H1 (cell line): ENCODE data around the gene PATL2.

Source experiments
- CHD2 ChIP-seq: IDR thresholded peaks from 2 replicates; pipeline ENCODE4 v1.6.1; 2012; ENCODE audit warnings: low read length, improper control_type of control experiment
- CTCF ChIP-seq, 3 experiments: IDR thresholded peaks; 1 replicate in 2 of 3; 2 replicates in 1 of 3; pipeline versions ENCODE4 v1.5.1 to v1.6.1; 2011; ENCODE audit warnings: low read length in 3 of 3, mild to moderate bottlenecking in 3 of 3, inconsistent platforms in 2 of 3, low read depth in 1 of 3, moderate library complexity in 1 of 3; ENCODE audit not compliant: insufficient read depth in 1 of 3; ENCODE audit errors: control extremely low read depth in 1 of 3
- POLR2A ChIP-seq, 2 experiments: IDR thresholded peaks; 1 replicate in 1 of 2; 2 replicates in 1 of 2; pipeline ENCODE4 v1.6.1; 2011; ENCODE audit warnings: low read depth in 2 of 2, low read length in 2 of 2, mild to moderate bottlenecking in 2 of 2; ENCODE audit errors: control extremely low read depth in 1 of 2
- POLR2AphosphoS5 ChIP-seq: IDR thresholded peaks from 2 replicates; pipeline ENCODE4 v1.6.1; 2011; ENCODE audit warnings: low read depth, low read length
- RFX5 ChIP-seq: IDR thresholded peaks from 2 replicates; pipeline ENCODE4 v1.6.1; 2011; ENCODE audit warnings: low read depth, low read length, improper control_type of control experiment, borderline replicate concordance
- TAF1 ChIP-seq: IDR thresholded peaks from 2 replicates; pipeline ENCODE4 v1.6.1; 2011; ENCODE audit warnings: mild to moderate bottlenecking, low read depth, low read length
- TF ChIP-seq, protein P1 (sequence below): fragments of 300-600 bp; sonication (generic); IDR thresholded peaks from 2 replicates; pipeline ENCODE4 v1.7.1; 2012; ENCODE audit warnings: low read length, moderate library complexity, mild to moderate bottlenecking, inconsistent platforms; ENCODE audit not compliant: insufficient replicate concordance

- TF ChIP-seq POLR2AphosphoS5: no peak
- TF ChIP-seq CHD2: no peak
- no peak for TF ChIP-seq TAF1
- no peak for TF ChIP-seq POLR2A (IDR thresholded peaks at IDR 0.05; ENCODE audit: control extremely low read depth in 1 of 2, low read depth in 2 of 2, low read length in 2 of 2)
- no peak for TF ChIP-seq CTCF (IDR thresholded peaks at IDR 0.05; ENCODE audit: control extremely low read depth in 1 of 3, insufficient read depth in 1 of 3, low read depth in 1 of 3, low read length in 3 of 3)
- TF ChIP-seq RFX5: no peak
- TF ChIP-seq, protein P1, sequence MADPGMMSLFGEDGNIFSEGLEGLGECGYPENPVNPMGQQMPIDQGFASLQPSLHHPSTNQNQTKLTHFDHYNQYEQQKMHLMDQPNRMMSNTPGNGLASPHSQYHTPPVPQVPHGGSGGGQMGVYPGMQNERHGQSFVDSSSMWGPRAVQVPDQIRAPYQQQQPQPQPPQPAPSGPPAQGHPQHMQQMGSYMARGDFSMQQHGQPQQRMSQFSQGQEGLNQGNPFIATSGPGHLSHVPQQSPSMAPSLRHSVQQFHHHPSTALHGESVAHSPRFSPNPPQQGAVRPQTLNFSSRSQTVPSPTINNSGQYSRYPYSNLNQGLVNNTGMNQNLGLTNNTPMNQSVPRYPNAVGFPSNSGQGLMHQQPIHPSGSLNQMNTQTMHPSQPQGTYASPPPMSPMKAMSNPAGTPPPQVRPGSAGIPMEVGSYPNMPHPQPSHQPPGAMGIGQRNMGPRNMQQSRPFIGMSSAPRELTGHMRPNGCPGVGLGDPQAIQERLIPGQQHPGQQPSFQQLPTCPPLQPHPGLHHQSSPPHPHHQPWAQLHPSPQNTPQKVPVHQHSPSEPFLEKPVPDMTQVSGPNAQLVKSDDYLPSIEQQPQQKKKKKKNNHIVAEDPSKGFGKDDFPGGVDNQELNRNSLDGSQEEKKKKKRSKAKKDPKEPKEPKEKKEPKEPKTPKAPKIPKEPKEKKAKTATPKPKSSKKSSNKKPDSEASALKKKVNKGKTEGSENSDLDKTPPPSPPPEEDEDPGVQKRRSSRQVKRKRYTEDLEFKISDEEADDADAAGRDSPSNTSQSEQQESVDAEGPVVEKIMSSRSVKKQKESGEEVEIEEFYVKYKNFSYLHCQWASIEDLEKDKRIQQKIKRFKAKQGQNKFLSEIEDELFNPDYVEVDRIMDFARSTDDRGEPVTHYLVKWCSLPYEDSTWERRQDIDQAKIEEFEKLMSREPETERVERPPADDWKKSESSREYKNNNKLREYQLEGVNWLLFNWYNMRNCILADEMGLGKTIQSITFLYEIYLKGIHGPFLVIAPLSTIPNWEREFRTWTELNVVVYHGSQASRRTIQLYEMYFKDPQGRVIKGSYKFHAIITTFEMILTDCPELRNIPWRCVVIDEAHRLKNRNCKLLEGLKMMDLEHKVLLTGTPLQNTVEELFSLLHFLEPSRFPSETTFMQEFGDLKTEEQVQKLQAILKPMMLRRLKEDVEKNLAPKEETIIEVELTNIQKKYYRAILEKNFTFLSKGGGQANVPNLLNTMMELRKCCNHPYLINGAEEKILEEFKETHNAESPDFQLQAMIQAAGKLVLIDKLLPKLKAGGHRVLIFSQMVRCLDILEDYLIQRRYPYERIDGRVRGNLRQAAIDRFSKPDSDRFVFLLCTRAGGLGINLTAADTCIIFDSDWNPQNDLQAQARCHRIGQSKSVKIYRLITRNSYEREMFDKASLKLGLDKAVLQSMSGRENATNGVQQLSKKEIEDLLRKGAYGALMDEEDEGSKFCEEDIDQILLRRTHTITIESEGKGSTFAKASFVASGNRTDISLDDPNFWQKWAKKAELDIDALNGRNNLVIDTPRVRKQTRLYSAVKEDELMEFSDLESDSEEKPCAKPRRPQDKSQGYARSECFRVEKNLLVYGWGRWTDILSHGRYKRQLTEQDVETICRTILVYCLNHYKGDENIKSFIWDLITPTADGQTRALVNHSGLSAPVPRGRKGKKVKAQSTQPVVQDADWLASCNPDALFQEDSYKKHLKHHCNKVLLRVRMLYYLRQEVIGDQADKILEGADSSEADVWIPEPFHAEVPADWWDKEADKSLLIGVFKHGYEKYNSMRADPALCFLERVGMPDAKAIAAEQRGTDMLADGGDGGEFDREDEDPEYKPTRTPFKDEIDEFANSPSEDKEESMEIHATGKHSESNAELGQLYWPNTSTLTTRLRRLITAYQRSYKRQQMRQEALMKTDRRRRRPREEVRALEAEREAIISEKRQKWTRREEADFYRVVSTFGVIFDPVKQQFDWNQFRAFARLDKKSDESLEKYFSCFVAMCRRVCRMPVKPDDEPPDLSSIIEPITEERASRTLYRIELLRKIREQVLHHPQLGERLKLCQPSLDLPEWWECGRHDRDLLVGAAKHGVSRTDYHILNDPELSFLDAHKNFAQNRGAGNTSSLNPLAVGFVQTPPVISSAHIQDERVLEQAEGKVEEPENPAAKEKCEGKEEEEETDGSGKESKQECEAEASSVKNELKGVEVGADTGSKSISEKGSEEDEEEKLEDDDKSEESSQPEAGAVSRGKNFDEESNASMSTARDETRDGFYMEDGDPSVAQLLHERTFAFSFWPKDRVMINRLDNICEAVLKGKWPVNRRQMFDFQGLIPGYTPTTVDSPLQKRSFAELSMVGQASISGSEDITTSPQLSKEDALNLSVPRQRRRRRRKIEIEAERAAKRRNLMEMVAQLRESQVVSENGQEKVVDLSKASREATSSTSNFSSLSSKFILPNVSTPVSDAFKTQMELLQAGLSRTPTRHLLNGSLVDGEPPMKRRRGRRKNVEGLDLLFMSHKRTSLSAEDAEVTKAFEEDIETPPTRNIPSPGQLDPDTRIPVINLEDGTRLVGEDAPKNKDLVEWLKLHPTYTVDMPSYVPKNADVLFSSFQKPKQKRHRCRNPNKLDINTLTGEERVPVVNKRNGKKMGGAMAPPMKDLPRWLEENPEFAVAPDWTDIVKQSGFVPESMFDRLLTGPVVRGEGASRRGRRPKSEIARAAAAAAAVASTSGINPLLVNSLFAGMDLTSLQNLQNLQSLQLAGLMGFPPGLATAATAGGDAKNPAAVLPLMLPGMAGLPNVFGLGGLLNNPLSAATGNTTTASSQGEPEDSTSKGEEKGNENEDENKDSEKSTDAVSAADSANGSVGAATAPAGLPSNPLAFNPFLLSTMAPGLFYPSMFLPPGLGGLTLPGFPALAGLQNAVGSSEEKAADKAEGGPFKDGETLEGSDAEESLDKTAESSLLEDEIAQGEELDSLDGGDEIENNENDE: no peak
These were observed 28.9 kb downstream of the PATL2 start for GRCh38 chr15:44682211-44682610.
